HepG2 (cell line): ENCODE data around the gene LRRC73. TPM values are rescaled to one million over a fixed set of nuclear protein-coding genes. Genes with fewer than 3 reads are reported as not detected.
A peak's percentile ranks its signal among the peaks of the same experiment; 100 is the strongest.

ENCODE experiments used
- ESRRA ChIP-seq: sonication (generic); formaldehyde crosslinking; IDR thresholded peaks from 2 replicates; pipeline ENCODE4 v1.5.1; 2020; ENCODE audit warnings: mild to moderate bottlenecking, low read depth, missing genetic modification reagents
- GABPA ChIP-seq, 2 experiments: IDR thresholded peaks; 2 replicates each; pipeline ENCODE4 v1.6.1; 2011 to 2016; ENCODE audit warnings: low read depth in 2 of 2, low read length in 1 of 2, missing biosample characterization in 1 of 2, missing genetic modification characterization in 1 of 2
- GABPB1 ChIP-seq: IDR thresholded peaks from 2 replicates; pipeline ENCODE4 v1.6.1; 2016; ENCODE audit warnings: mild to moderate bottlenecking, missing genetic modification reagents, moderate library complexity, missing compliant biosample characterization
- HIC2 ChIP-seq: sonication (generic); formaldehyde crosslinking; IDR thresholded peaks from 2 replicates; pipeline ENCODE4 v1.9.0; 2022; ENCODE audit warnings: low read depth, missing genetic modification reagents
- HNF4A ChIP-seq: sonication (generic); formaldehyde crosslinking; IDR thresholded peaks from 2 replicates; pipeline ENCODE4 v1.4.0; 2020; ENCODE audit warnings: missing genetic modification reagents
- HNRNPLL ChIP-seq: fragments of 200-400 bp; formaldehyde crosslinking; IDR thresholded peaks from 2 replicates; pipeline ENCODE4 v1.6.1; 2017; ENCODE audit warnings: mild to moderate bottlenecking, low read depth, low read length; ENCODE audit not compliant: poor library complexity, severe bottlenecking
- KLF9 ChIP-seq: IDR thresholded peaks from 2 replicates; pipeline ENCODE4 v1.6.1; 2016; ENCODE audit warnings: low read depth
- MEF2D ChIP-seq: sonication (generic); formaldehyde crosslinking; IDR thresholded peaks from 2 replicates; pipeline ENCODE4 v1.5.1; 2020; ENCODE audit warnings: mild to moderate bottlenecking, missing genetic modification reagents
- NR2F6 ChIP-seq, 2 experiments: IDR thresholded peaks; 2 replicates each; pipeline ENCODE4 v1.6.1; 2016; ENCODE audit warnings: antibody characterized with exemption in 1 of 2, mild to moderate bottlenecking in 1 of 2
- PAX8 ChIP-seq: sonication (generic); formaldehyde crosslinking; IDR thresholded peaks from 2 replicates; pipeline ENCODE4 v1.8.0; 2022; ENCODE audit warnings: mild to moderate bottlenecking, missing genetic modification reagents, borderline replicate concordance
- PRDM4 ChIP-seq: sonication (generic); formaldehyde crosslinking; IDR thresholded peaks from 2 replicates; pipeline ENCODE4 v1.9.0; 2021; ENCODE audit warnings: missing genetic modification reagents, borderline replicate concordance
- RNF2 ChIP-seq: fragments of 450-650 bp; conservative IDR thresholded peaks from 2 replicates; pipeline ENCODE4 v1.6.1; 2016; ENCODE audit warnings: low read depth
- SP5 ChIP-seq: IDR thresholded peaks from 2 replicates; pipeline ENCODE4 v1.6.1; 2016; ENCODE audit warnings: low read depth, borderline replicate concordance
- STAG1 ChIP-seq: sonication (generic); formaldehyde crosslinking; IDR thresholded peaks from 2 replicates; pipeline ENCODE4 v1.4.0; 2020; ENCODE audit warnings: missing genetic modification reagents
- ZBTB38 ChIP-seq: sonication (generic); formaldehyde crosslinking; IDR thresholded peaks from 2 replicates; pipeline ENCODE4 v1.5.1; 2020; ENCODE audit warnings: mild to moderate bottlenecking, missing genetic modification reagents
- ZNF788 ChIP-seq: sonication (generic); formaldehyde crosslinking; IDR thresholded peaks from 2 replicates; pipeline ENCODE4 v1.5.0; 2020; ENCODE audit warnings: mild to moderate bottlenecking, missing genetic modification reagents, borderline replicate concordance
- polyA plus RNA-seq, 8 experiments: library from polyadenylated mRNA; depleted of rRNA in 3 of 8; stranded (reverse) in 7 of 8; unstranded in 1 of 8; fragments of >200 nt; fragmentation: Illumina TruSeq in 4 of 8; extraction: Trizol in 4 of 8; gene quantifications; 2 replicates each; pipeline versions ENCODE4 v1.2.1 to v1.2.3, GENCODE V29; 2011 to 2016; ENCODE audit warnings: low read depth in 4 of 8, missing spikeins in 1 of 8, mixed read lengths in 1 of 8; ENCODE audit not compliant: insufficient read depth in 1 of 8
- total RNA-seq, 5 experiments: library from RNA; depleted of rRNA; stranded (reverse); fragments of >200 nt; fragmentation: Illumina TruSeq; extraction: Trizol; gene quantifications; 2 replicates each; pipeline ENCODE4 v1.2.3, GENCODE V29; 2016; ENCODE audit warnings: low read depth in 1 of 5
- TF ChIP-seq, protein P1 (sequence below): sonication (generic); formaldehyde crosslinking; IDR thresholded peaks from 2 replicates; pipeline ENCODE4 v1.5.0; 2020; ENCODE audit warnings: mild to moderate bottlenecking, missing genetic modification reagents, moderate library complexity
- TF ChIP-seq, protein P2 (sequence below): sonication (generic); IDR thresholded peaks from 2 replicates; pipeline ENCODE4 v1.6.1; 2016; ENCODE audit warnings: low read depth, borderline replicate concordance

LRRC73 gene
- total and polyA plus RNA-seq, 2 of the 13 experiments (the other 11 are each of a cell fraction or from before 2014, with no cell fraction given) = 0.11 to 0.12 TPM

- TF ChIP-seq MEF2D (CRISPR knock-in tag) (0 out of 2 replicates have a peak, but pooled peaks have one; percentile 20), ZBTB38 (CRISPR knock-in tag) (peak; percentile 59; the same call in 1 of the 2 replicates), GABPB1 (peak; percentile 32), ZNF788 (no peak), NR2F6 (IDR thresholded peaks at IDR 0.05) (no peak), NR2F6 (CRISPR knock-in tag; IDR thresholded peaks at IDR 0.05) (0 out of 2 replicates have a peak, but pooled peaks have one; percentile 20), KLF9 (CRISPR knock-in tag) (no peak), PAX8 (CRISPR knock-in tag) (no peak), SP5 (no peak), ESRRA (CRISPR knock-in tag) (peak; percentile 86), STAG1 (peak; percentile 40), HNRNPLL (peak; percentile 23), HNF4A (CRISPR knock-in tag) (0 out of 2 replicates have a peak, but pooled peaks have one; percentile 16), RNF2 (no peak), HIC2 (CRISPR knock-in tag) (peak; percentile 60; the same call in 1 of the 2 replicates), GABPA (IDR thresholded peaks at IDR 0.05; ENCODE audit: low read depth, low read length) (no peak), GABPA (CRISPR knock-in tag; IDR thresholded peaks at IDR 0.05; ENCODE audit: low read depth) (peak; percentile 57), PRDM4 (CRISPR knock-in tag) (no peak)
- TF ChIP-seq, protein P1, sequence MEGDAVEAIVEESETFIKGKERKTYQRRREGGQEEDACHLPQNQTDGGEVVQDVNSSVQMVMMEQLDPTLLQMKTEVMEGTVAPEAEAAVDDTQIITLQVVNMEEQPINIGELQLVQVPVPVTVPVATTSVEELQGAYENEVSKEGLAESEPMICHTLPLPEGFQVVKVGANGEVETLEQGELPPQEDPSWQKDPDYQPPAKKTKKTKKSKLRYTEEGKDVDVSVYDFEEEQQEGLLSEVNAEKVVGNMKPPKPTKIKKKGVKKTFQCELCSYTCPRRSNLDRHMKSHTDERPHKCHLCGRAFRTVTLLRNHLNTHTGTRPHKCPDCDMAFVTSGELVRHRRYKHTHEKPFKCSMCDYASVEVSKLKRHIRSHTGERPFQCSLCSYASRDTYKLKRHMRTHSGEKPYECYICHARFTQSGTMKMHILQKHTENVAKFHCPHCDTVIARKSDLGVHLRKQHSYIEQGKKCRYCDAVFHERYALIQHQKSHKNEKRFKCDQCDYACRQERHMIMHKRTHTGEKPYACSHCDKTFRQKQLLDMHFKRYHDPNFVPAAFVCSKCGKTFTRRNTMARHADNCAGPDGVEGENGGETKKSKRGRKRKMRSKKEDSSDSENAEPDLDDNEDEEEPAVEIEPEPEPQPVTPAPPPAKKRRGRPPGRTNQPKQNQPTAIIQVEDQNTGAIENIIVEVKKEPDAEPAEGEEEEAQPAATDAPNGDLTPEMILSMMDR (CRISPR knock-in tag) = peak; percentile 68
- TF ChIP-seq, protein P2, sequence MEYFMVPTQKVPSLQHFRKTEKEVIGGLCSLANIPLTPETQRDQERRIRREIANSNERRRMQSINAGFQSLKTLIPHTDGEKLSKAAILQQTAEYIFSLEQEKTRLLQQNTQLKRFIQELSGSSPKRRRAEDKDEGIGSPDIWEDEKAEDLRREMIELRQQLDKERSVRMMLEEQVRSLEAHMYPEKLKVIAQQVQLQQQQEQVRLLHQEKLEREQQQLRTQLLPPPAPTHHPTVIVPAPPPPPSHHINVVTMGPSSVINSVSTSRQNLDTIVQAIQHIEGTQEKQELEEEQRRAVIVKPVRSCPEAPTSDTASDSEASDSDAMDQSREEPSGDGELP = peak; percentile 89
These were observed 4.4 kb downstream of the LRRC73 start (continued) for GRCh38 chr6:43505718-43506117.
